LHCN-M2 (cell line): ENCODE results near the gene EPB41L3. TPM values are rescaled to one million over a fixed set of nuclear protein-coding genes. Genes with fewer than 3 reads are reported as not detected.

Experiments used
- DNase-seq: peaks from one replicate; pipeline ENCODE4 v3.0.0-alpha.2; 2012; ENCODE audit warnings: low read depth
- total RNA-seq: library from RNA; depleted of rRNA; stranded (reverse); fragments of >200 nt; gene quantifications from 2 replicates; pipeline ENCODE4 v1.2.3, GENCODE V29; 2014

Gene EPB41L3
- total RNA-seq, 1 experiment from 2014 or later: under 0.01 TPM

GRCh38 chr18:5456577-5457461 is 87.0 kb downstream of the EPB41L3 start:
- DNase-seq: no peak

GRCh38 chr18:5455674-5456073 is 88.1 kb downstream of the EPB41L3 start:
- DNase-seq: no peak

GRCh38 chr18:5452943-5453443 is 90.8 kb downstream of the EPB41L3 start:
- no peak for DNase-seq

GRCh38 chr18:5451871-5452270 is 91.9 kb downstream of the EPB41L3 start:
- no peak for DNase-seq

DNA sequence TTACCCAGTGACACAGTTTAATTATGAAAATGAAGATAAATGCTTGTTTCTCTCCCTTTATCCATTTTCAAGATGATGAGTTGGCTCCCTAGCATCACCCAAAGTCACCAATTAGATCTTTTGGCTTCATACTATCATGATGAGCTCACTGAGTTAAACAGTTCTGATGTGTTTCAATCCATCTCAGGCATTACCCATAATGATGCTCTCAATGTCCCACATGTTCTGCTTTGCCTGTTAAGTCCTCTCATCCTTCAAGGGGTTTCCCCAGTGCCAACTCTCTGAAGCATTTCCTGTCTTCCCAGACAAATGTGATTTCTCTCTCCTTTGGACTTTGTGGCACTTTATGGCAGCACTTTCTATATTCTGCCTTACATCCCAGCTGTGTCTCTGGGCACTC is 92.6 kb downstream of the EPB41L3 start:
- no peak for DNase-seq

- no peak for DNase-seq
These were observed 93.8 kb downstream of the EPB41L3 start for GRCh38 chr18:5449858-5450509.

GRCh38 chr18:5447442-5447841 is 96.4 kb downstream of the EPB41L3 start:
- no peak for DNase-seq

DNA sequence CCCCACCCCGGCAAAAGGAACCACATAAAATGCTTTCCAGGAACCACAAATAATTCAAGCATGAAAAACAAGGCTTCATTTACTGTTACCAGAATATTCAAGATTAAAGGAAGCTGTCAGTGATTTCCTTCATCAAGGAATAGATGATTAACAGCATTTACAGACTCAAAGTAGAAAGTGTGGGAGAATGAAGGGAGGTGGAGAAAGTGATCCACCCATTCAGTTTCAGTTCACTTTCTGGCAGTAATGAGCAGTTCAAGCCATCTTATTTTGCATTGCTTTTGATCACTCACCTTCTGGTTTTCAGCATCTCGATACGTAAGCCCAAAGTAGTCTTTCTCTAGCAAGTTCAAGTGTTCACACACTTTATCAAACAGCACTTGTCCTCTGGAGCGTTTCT is 99.0 kb downstream of the EPB41L3 start:
- DNase-seq: no peak

GRCh38 chr18:5444269-5444668 is 99.5 kb downstream of the EPB41L3 start:
- no peak for DNase-seq

DNA sequence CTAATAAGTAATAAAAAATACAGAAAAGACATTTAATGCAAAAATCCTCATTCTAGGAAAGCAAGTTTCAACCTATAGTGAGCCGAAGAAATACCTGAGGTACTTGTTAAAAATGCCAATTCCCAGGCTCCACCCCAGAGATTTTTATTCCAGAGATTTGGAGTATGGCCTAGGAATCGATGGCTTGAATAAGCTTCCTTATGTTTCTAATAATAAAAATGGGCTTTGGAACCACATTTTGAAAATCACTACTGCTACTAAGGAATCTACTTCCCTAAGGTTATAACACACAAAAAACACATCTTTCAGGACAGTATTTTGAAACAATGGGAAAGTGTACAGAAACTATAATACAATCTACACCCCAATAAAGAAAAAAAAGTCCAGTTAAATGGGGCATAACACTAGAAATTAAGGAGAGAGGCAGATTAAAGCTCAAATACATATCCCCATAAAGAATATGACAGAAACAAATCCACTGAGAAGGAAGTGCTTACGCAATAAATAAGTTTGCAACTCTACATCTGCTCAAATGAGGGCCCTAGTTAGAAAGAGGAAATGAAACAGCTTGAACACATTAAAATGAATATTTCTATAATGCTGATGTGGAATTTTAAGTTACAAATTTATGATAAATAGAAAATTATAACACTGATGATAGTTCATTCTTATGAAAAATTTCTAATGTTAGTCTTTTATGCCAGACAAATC is 103.7 kb downstream of the EPB41L3 start:
- DNase-seq: no peak

- DNase-seq: no peak
These were observed 109.4 kb downstream of the EPB41L3 start for GRCh38 chr18:5434425-5434824.

GRCh38 chr18:5431836-5432575 is 111.8 kb downstream of the EPB41L3 start:
- no peak for DNase-seq

GRCh38 chr18:5430131-5430530 is 113.7 kb downstream of the EPB41L3 start:
- no peak for DNase-seq

- no peak for DNase-seq
These were observed 114.1 kb downstream of the EPB41L3 start for GRCh38 chr18:5429681-5430080.

DNA sequence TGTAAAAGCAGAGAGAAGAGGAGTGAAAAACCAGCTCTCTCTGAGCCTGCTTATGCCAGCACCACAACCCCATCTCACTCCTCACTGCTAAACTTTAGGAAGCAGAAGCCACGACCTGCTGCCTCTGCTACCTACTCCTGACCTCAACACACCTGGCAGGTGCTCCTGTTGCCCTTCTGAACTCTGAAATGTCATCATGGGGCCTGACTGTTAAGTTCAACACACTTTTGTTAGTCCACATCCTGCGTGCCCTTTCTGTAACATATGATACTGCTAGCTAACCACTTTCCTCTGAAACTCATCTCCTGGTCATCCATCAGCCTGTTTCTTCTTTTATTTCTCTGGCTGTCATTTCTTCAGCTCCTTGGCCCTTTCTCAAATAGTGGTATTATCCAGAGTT is 118.1 kb downstream of the EPB41L3 start:
- DNase-seq: no peak

GRCh38 chr18:5424903-5425664 is 118.7 kb downstream of the EPB41L3 start:
- peak; percentile 0 for DNase-seq

DNA sequence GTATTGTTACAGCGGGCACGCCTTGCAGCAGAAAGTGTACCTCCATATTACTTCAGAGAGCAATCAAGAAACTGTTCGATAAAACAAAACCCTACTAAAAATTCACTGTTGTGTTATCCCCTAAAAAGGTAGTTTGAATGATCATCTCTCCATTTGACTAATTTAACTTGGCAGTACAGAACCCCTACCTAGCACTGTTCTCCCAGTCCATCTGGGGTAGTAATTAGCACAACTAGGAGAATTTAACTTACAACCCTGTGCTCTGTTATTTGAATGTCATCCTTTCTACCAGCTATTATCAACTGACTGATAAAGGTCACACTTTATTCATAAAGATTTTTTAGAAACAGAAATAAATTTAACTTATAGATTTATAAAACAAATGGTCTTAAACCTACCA is 121.2 kb downstream of the EPB41L3 start:
- DNase-seq: no peak

- DNase-seq: no peak
These were observed 121.8 kb downstream of the EPB41L3 start for GRCh38 chr18:5421981-5422380.

GRCh38 chr18:5420906-5421305 is 122.9 kb downstream of the EPB41L3 start:
- no peak for DNase-seq

- no peak for DNase-seq
These were observed 124.2 kb downstream of the EPB41L3 start for GRCh38 chr18:5419601-5420000.

DNA sequence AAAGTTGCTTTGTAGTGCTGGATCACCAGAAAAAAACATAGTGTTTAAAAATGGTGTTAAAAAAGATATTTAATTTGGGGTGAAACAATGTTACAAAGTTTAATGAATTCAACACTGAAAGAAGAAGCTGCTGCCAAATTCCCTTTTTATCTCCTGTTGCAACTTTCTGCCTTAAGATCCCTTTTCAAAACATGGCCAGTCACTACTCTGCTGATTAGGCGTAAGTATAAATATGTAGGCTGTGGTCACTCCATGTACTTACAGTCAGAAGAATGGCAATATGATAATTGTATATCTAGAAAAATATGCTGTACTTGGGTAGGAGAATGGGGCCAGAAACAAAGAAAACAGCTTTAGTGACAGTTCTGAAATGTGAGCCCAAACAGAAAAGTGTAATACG is 124.8 kb downstream of the EPB41L3 start:
- no peak for DNase-seq
